Measurements from ENCODE around the gene ATP6V1C2. TPM values are rescaled to one million over a fixed set of nuclear protein-coding genes. Genes with fewer than 3 reads are reported as not detected.

The ATP6V1C2 gene
- total and polyA plus RNA-seq, 2 donors (not counting 3 experiments of a cell fraction or from before 2014, with no cell fraction given) = 0.03 to 0.13 TPM

GRCh38 chr2:10680214-10680613 is 41.2 kb upstream of the ATP6V1C2 start:
- Histone ChIP-seq H3K36me3 (ENCODE audit: control insufficient read depth in 2 of 2, extremely low read depth in 1 of 2, insufficient read depth in 2 of 2, low read length in 2 of 2) (peaks cover 0 to 4% of the 10 kb centered on the region in 2 experiments), H3K4me2 (ENCODE audit: insufficient read depth, low read length) (no peak overlapping the region), H3K9me1 (replicated peaks; ENCODE audit: control insufficient read depth, extremely low read depth, insufficient read depth, low read length) (no peaks in the 10 kb centered on the region), H2AFZ (ENCODE audit: low read depth, low read length) (no peak overlapping the region), H3K27me3 (ENCODE audit: control insufficient read depth in 2 of 2, insufficient read depth in 2 of 2, low read length in 2 of 2) (no peaks in the 10 kb centered on the region), H3K27ac (ENCODE audit: insufficient read depth, low read depth, low read length) (no peak overlapping the region), H3K9me3 (replicated peaks; ENCODE audit: control insufficient read depth, insufficient read depth, low read length) (no peaks in the 10 kb centered on the region), H3K9ac (replicated peaks; ENCODE audit: extremely low read depth, insufficient read depth, low read length) (no peak overlapping the region), H3K4me3 (replicated peaks in 1 of 3; ENCODE audit: insufficient read depth in 1 of 3, low read depth in 1 of 3, low read length in 3 of 3) (no peak overlapping the region), H3K4me1 (ENCODE audit: control insufficient read depth, extremely low read depth, insufficient read depth, low read length) (no peaks in the 10 kb centered on the region), H4K20me1 (replicated peaks; ENCODE audit: control insufficient read depth, extremely low read depth, insufficient read depth, low read length) (no peaks in the 10 kb centered on the region), H3K79me2 (ENCODE audit: control insufficient read depth, insufficient read depth, low read length) (peaks cover 15% of the 10 kb centered on the region)
- ChIA-PET CTCF (no interaction called here), POLR2A (no interaction called here)
- TF ChIP-seq FOS (IDR thresholded peaks at IDR 0.05; ENCODE audit: borderline replicate concordance, insufficient read depth, low read length) = no peak
- TF ChIP-seq MYC (IDR thresholded peaks at IDR 0.05; ENCODE audit: low read depth, low read length) = no peak
- TF ChIP-seq, protein P1, sequence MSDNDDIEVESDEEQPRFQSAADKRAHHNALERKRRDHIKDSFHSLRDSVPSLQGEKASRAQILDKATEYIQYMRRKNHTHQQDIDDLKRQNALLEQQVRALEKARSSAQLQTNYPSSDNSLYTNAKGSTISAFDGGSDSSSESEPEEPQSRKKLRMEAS (IDR thresholded peaks at IDR 0.05; ENCODE audit: insufficient read depth, insufficient read length) = no peak
- TF ChIP-seq EZH2 (IDR thresholded peaks at IDR 0.05; ENCODE audit: borderline replicate concordance, low read depth, low read length, severe bottlenecking) = no peak
- TF ChIP-seq GATA2 (IDR thresholded peaks at IDR 0.05; ENCODE audit: insufficient read depth, insufficient read length, low read depth, low read length) = no peak
- TF ChIP-seq JUN (IDR thresholded peaks at IDR 0.05; ENCODE audit: borderline replicate concordance, insufficient read depth, insufficient read length, low read depth) = no peak
- no peak for TF ChIP-seq POLR2A (IDR thresholded peaks at IDR 0.05; ENCODE audit: low read depth, low read length)
- no peak for TF ChIP-seq CTCF (IDR thresholded peaks at IDR 0.05; ENCODE audit: extremely low read depth in 1 of 2, insufficient read depth in 1 of 2, low read depth in 1 of 2, low read length in 2 of 2)
- TF ChIP-seq POLR2AphosphoS5 (IDR thresholded peaks at IDR 0.05; ENCODE audit: insufficient read depth, low read depth, low read length) = no peak
- DNase-seq (ENCODE audit: low read depth, low spot score) = no peak
- intact Hi-C loops (cut with micrococcal nuclease) = no loop called here
- dilution Hi-C loops (cut with MboI; ENCODE audit: extremely low pct_ligation_motif_present, low sequenced_read_pairs) = no loop called here
- BruUV-seq (replicated peaks) = no TSS peak
- FAIRE-seq = no peak

Measured in endothelial cell of umbilical vein (primary cell).